Smooth muscle cell (in vitro differentiated cells): ENCODE data around the gene SBF2. TPM values are rescaled to one million over a fixed set of nuclear protein-coding genes. Genes with fewer than 3 reads are reported as not detected.
"Not testable (repeated sequence)": the region's sequence is repeated elsewhere in the genome, so short reads cannot be mapped to it uniquely, and the experiment has no call there.

Experiments
- DNase-seq: peaks from one replicate; lab custom pipeline; 2025; ENCODE audit not compliant: unreplicated experiment; lab: John Stamatoyannopoulos, UW
- H2AFZ ChIP-seq: fragments of 200-600 bp; sonication (generic); 2 replicates; pipeline ENCODE4 v1.6.0; 2016; ENCODE audit warnings: antibody characterized with exemption, low read depth, mild to moderate bottlenecking
- H3F3A ChIP-seq: fragments of 200-600 bp; sonication (generic); 2 replicates; pipeline ENCODE4 v1.6.0; 2017; ENCODE audit warnings: antibody characterized with exemption, low read depth
- H3K27ac ChIP-seq: fragments of 200-600 bp; sonication (generic); 2 replicates; pipeline ENCODE4 v1.5.1; 2016; ENCODE audit warnings: low read depth, mild to moderate bottlenecking
- H3K27me3 ChIP-seq: fragments of 200-600 bp; sonication (generic); 2 replicates; pipeline ENCODE4 v1.6.1; 2016; ENCODE audit warnings: low read depth, mild to moderate bottlenecking
- H3K36me3 ChIP-seq: fragments of 200-600 bp; sonication (generic); 2 replicates; pipeline ENCODE4 v1.5.1; 2016; ENCODE audit warnings: low read depth
- H3K4me1 ChIP-seq: fragments of 200-600 bp; sonication (generic); 2 replicates; pipeline ENCODE4 v1.5.1; 2016; ENCODE audit warnings: low read depth
- H3K4me2 ChIP-seq: fragments of 200-600 bp; sonication (generic); 2 replicates; pipeline ENCODE4 v1.6.0; 2016; ENCODE audit warnings: mild to moderate bottlenecking
- H3K4me3 ChIP-seq: fragments of 200-600 bp; sonication (generic); 2 replicates; pipeline ENCODE4 v1.5.1; 2016; ENCODE audit warnings: mild to moderate bottlenecking
- H3K79me2 ChIP-seq: fragments of 200-600 bp; sonication (generic); 2 replicates; pipeline ENCODE4 v1.6.0; 2016; ENCODE audit warnings: low read depth, mild to moderate bottlenecking
- H3K9ac ChIP-seq: fragments of 200-600 bp; sonication (generic); 2 replicates; pipeline ENCODE4 v1.6.0; 2016; ENCODE audit warnings: low read depth
- H3K9me3 ChIP-seq: fragments of 200-600 bp; sonication (generic); replicated peaks from 2 replicates; pipeline ENCODE4 v1.5.1; 2016; ENCODE audit warnings: low read depth
- H4K20me1 ChIP-seq: fragments of 200-600 bp; sonication (generic); 2 replicates; pipeline ENCODE4 v1.6.0; 2016; ENCODE audit warnings: low read depth
- WGBS: methylation state at CpG from one replicate; pipeline ENCODE4 v1.1.7; 2016; ENCODE audit warnings: low lambda C conversion rate; 5-methylcytosine and 5-hydroxymethylcytosine counted together
- polyA plus RNA-seq: library from polyadenylated mRNA; unstranded; fragments of >200 nt; fragmentation: Nextera tagmentation; extraction: Ambion mirVana; gene quantifications from 2 replicates; pipeline ENCODE4 v1.2.1, GENCODE V29; 2016
- total RNA-seq: library from RNA; depleted of rRNA; stranded (reverse); fragments of >200 nt; gene quantifications from 2 replicates; pipeline ENCODE4 v1.2.3, GENCODE V29; 2014
- TF ChIP-seq, protein P1 (sequence below): fragments of 200-600 bp; sonication (generic); IDR thresholded peaks from 2 replicates; pipeline ENCODE4 v1.5.1; 2017; ENCODE audit warnings: borderline replicate concordance, mild to moderate bottlenecking, antibody characterized with exemption; ENCODE audit not compliant: insufficient read depth, poor library complexity, severe bottlenecking

Gene SBF2
- total and polyA plus RNA-seq, 2 experiments from 2014 or later, result 19.0 to 80.7 TPM

DNA sequence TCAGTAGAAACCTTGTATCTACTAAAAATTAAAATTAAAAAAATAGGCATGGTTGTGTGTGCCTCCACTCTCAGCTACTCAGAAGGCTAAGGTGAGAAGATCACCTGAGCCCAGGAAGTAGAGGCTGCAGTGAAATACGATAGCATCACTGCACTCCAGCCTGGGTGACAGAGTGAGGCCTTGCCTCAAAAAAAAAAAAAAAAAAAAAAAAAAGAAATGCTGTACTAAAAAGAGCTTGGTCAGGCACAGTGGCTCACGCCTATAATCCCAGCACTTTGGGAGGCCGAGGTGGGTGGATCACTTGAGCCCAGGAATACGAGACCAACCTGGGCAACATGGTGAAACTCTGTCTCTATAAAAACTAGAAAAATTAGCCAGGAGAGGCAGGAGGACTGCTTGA lies 36.5 kb downstream of the SBF2 start:
- no peaks in the 10 kb centered on the region for H3F3A ChIP-seq
- H3K9me3 ChIP-seq, result no peaks in the 10 kb centered on the region
- H3K9ac ChIP-seq, result no peak overlapping the region
- no peak for DNase-seq
- H3K79me2 ChIP-seq, result peaks cover 59% of the 10 kb centered on the region
- no peaks in the 10 kb centered on the region for H3K36me3 ChIP-seq
- H2AFZ ChIP-seq, result no peak overlapping the region
- H3K4me2 ChIP-seq, result no peak overlapping the region
- WGBS, result 79% methylated on average over 4 of the region's 4 CpGs
- H3K4me3 ChIP-seq, result no peak overlapping the region
- H4K20me1 ChIP-seq, result peaks cover 82% of the 10 kb centered on the region
- no peak overlapping the region for H3K27ac ChIP-seq
- TF ChIP-seq, protein P1, sequence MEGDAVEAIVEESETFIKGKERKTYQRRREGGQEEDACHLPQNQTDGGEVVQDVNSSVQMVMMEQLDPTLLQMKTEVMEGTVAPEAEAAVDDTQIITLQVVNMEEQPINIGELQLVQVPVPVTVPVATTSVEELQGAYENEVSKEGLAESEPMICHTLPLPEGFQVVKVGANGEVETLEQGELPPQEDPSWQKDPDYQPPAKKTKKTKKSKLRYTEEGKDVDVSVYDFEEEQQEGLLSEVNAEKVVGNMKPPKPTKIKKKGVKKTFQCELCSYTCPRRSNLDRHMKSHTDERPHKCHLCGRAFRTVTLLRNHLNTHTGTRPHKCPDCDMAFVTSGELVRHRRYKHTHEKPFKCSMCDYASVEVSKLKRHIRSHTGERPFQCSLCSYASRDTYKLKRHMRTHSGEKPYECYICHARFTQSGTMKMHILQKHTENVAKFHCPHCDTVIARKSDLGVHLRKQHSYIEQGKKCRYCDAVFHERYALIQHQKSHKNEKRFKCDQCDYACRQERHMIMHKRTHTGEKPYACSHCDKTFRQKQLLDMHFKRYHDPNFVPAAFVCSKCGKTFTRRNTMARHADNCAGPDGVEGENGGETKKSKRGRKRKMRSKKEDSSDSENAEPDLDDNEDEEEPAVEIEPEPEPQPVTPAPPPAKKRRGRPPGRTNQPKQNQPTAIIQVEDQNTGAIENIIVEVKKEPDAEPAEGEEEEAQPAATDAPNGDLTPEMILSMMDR, result no peak
- no peaks in the 10 kb centered on the region for H3K27me3 ChIP-seq
- H3K4me1 ChIP-seq, result no peaks in the 10 kb centered on the region

DNA sequence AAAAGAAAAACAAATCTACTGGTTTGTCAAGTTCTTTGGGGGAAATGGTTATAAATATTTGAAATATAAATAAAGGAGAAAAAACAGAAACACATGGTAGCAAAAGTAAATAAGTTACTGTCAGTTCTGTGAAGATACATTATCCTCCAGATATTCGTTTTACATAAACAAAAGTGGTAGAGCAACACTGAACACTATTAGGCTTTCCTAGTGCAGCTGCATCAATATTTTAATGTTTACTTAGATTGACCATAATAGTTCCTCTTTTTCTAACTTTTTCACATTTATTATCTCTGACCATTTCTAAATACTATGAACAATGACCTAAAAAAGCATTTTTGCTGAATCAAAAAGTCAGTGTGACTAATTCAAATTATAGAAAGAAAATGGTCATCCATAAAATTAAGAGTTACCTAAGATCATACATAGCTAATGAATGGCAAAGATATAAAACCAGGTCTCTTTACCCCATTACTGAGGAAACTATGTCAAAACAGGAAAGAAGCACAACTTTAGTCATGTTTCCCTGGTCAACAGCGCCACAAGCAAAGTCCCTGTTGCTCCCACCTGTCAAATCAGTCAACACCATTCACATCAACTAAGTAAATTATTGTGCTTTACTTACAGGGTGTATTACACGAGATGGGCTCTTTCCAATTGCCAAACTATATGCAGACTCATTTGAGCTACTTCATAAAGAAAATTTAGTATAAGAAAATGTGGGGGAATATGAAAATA lies 38.5 kb downstream of the SBF2 start:
- Histone ChIP-seq H3K36me3 (no peaks in the 10 kb centered on the region), H2AFZ (no peak overlapping the region), H3K79me2 (peaks cover 39% of the 10 kb centered on the region), H3K4me2 (no peak overlapping the region), H3K27ac (no peak overlapping the region), H3K27me3 (no peaks in the 10 kb centered on the region), H3K9ac (no peak overlapping the region), H3K4me3 (no peak overlapping the region), H3K4me1 (no peaks in the 10 kb centered on the region), H4K20me1 (peaks cover 78% of the 10 kb centered on the region), H3F3A (no peaks in the 10 kb centered on the region), H3K9me3 (no peaks in the 10 kb centered on the region)
- 86% methylated on average over 3 of the region's 3 CpGs for WGBS
- TF ChIP-seq, protein P1, result no peak
- DNase-seq, result no peak

DNA sequence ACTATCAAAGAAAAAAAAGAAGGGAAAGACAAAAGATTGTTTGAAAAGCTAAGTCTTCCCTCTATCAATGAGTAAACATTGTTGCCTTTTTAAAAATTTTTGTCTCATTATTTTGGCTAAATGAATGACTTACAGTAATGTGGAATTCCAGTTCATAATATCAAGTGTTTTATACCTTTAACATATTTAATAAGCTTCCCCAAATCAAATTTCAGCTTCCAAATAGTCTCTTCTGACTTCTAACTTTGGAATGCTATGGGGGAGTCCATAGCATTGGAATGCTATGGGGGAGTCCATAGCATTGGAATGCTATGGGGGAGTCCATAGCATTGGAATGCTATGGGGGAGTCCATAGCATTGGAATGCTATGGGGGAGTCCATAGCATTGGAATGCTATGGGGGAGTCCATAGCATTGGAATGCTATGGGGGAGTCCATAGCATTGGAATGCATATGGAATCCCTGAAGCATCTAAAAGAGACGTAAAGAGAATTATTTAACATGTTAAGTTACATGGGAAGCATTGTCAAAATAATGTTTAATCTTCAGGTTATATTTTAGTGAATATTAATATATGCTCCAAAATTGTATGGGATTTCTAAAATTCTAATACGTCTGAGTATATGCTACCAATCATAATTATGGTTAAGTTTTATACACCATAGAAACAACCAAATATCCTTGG lies 44.4 kb downstream of the SBF2 start:
- H3F3A ChIP-seq, DNase-seq, H2AFZ ChIP-seq, H3K4me1 ChIP-seq, H3K27ac ChIP-seq, H3K9ac ChIP-seq, H3K27me3 ChIP-seq, H3K4me3 ChIP-seq, H3K36me3 ChIP-seq, H3K4me2 ChIP-seq, H3K9me3 ChIP-seq: not testable (repeated sequence)
- H4K20me1 ChIP-seq, result peaks cover 54% of the 10 kb centered on the region
- 70% methylated on average over 2 of the region's 2 CpGs for WGBS
- H3K79me2 ChIP-seq, result peaks cover 20% of the 10 kb centered on the region

DNA sequence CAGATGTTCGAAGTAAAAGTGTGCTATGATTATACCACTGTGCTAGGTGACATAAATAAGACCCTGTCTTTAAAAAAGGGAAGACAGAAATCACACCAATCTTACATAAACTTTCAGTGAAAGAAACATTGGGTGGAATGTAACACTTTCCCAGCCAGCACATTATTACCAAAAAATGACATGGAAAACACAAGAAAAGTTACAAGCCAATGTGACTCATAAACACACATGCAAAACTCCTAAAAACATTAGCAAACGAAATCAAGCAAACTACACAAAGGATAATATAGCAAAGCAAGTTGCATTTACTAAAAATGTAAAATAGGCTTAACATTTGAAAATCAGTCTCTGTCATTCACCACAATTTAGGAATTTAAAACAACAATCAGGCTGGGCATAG lies 47.0 kb downstream of the SBF2 start:
- H3K9me3 ChIP-seq, result no peaks in the 10 kb centered on the region
- no peak overlapping the region for H3K4me3 ChIP-seq
- H4K20me1 ChIP-seq, result peaks cover 60% of the 10 kb centered on the region
- no peaks in the 10 kb centered on the region for H3K36me3 ChIP-seq
- no peak overlapping the region for H3K27ac ChIP-seq
- TF ChIP-seq, protein P1, result no peak
- no peak overlapping the region for H3K9ac ChIP-seq
- H3K79me2 ChIP-seq, result peaks cover 45% of the 10 kb centered on the region
- WGBS, result 70% methylated on average over 2 of the region's 2 CpGs
- no peaks in the 10 kb centered on the region for H3K27me3 ChIP-seq
- no peaks in the 10 kb centered on the region for H3F3A ChIP-seq
- no peak overlapping the region for H2AFZ ChIP-seq
- H3K4me1 ChIP-seq, result no peaks in the 10 kb centered on the region
- no peak for DNase-seq
- H3K4me2 ChIP-seq, result no peak overlapping the region
